ENCODE data around the gene MLYCD. TPM values are rescaled to one million over a fixed set of nuclear protein-coding genes. Genes with fewer than 3 reads are reported as not detected.

MLYCD gene
- total and polyA plus RNA-seq, 4 donors = 3.7 to 24.4 (median 7.5) TPM

GRCh38 chr16:83934684-83934977 lies 35.7 kb downstream of the MLYCD start (continued):
- TF ChIP-seq ZBTB33 (IDR thresholded peaks at IDR 0.05) = no peak
- no peak for TF ChIP-seq TAF1 (conservative IDR thresholded peaks at IDR 0.05)

GRCh38 chr16:83935005-83935857 lies 36.3 kb downstream of the MLYCD start:
- Histone ChIP-seq H3K9ac (ENCODE audit: low read depth in 1 of 2, low read length in 2 of 2) (no peak overlapping the region), H3K9me3 (ENCODE audit: control insufficient read depth in 4 of 4, low read length in 3 of 4) (no peaks in the 10 kb centered on the region), H3K27ac (ENCODE audit: low read depth in 1 of 2, low read length in 2 of 2) (no peak overlapping the region), H3K27me3 (ENCODE audit: control insufficient read depth in 4 of 4, insufficient read depth in 4 of 4, low read length in 3 of 4) (no peaks in the 10 kb centered on the region), H3K4me3 (ENCODE audit: low read depth in 1 of 3, low read length in 3 of 3) (no peak overlapping the region), H3K36me3 (ENCODE audit: control insufficient read depth in 4 of 4, insufficient read depth in 3 of 4, low read depth in 1 of 4, low read length in 3 of 4) (peaks cover 0 to 5% (median 0%) of the 10 kb centered on the region in 4 donors), H3K4me1 (ENCODE audit: control insufficient read depth in 4 of 4, insufficient read depth in 4 of 4, low read length in 3 of 4) (peaks cover 4 to 20% (median 11%) of the 10 kb centered on the region in 4 donors)
- TF ChIP-seq MAX (IDR thresholded peaks at IDR 0.05) (no peak), ZBTB33 (IDR thresholded peaks at IDR 0.05) (no peak), HNF4A (conservative IDR thresholded peaks at IDR 0.05) (no peak), RAD21 (IDR thresholded peaks at IDR 0.05) (no peak), HNF4G (IDR thresholded peaks at IDR 0.05) (no peak), GABPA (IDR thresholded peaks at IDR 0.05 in 1 of 2, conservative IDR thresholded peaks at IDR 0.05 in 1 of 2) (no peak), TAF1 (conservative IDR thresholded peaks at IDR 0.05) (no peak), NR2F2 (IDR thresholded peaks at IDR 0.05) (no peak), JUND (IDR thresholded peaks at IDR 0.05) (no peak), CTCF (IDR thresholded peaks at IDR 0.05; ENCODE audit: low read depth, low read length, missing input control) (no peak), ATF3 (IDR thresholded peaks at IDR 0.05) (no peak), RXRA (IDR thresholded peaks at IDR 0.05) (no peak)
- 91% methylated on average over 30 of the region's 30 CpGs for WGBS
- no peak for DNase-seq (ENCODE audit: low spot score)

GRCh38 chr16:83935858-83936255 lies 36.9 kb downstream of the MLYCD start:
- Histone ChIP-seq H3K9ac (ENCODE audit: low read depth in 1 of 2, low read length in 2 of 2) (no peak overlapping the region), H3K9me3 (ENCODE audit: control insufficient read depth in 4 of 4, low read length in 3 of 4) (no peaks in the 10 kb centered on the region), H3K27me3 (ENCODE audit: control insufficient read depth in 4 of 4, insufficient read depth in 4 of 4, low read length in 3 of 4) (no peaks in the 10 kb centered on the region), H3K27ac (ENCODE audit: low read depth in 1 of 2, low read length in 2 of 2) (no peak overlapping the region), H3K4me1 (ENCODE audit: control insufficient read depth in 4 of 4, insufficient read depth in 4 of 4, low read length in 3 of 4) (peaks cover 4 to 20% (median 11%) of the 10 kb centered on the region in 4 donors), H3K36me3 (ENCODE audit: control insufficient read depth in 4 of 4, insufficient read depth in 3 of 4, low read depth in 1 of 4, low read length in 3 of 4) (peaks cover 0 to 5% (median 0%) of the 10 kb centered on the region in 4 donors), H3K4me3 (ENCODE audit: low read depth in 1 of 3, low read length in 3 of 3) (no peak overlapping the region)
- TF ChIP-seq ZBTB33 (IDR thresholded peaks at IDR 0.05) (no peak), EGR1 (IDR thresholded peaks at IDR 0.05; ENCODE audit: low read depth in 2 of 2) (no peak)
- WGBS = 90% methylated on average over 10 of the region's 10 CpGs
- DNase-seq (ENCODE audit: low spot score) = no peak

Data from liver (tissue), 9 donors.